ENCODE results near the gene PIGN. TPM values are rescaled to one million over a fixed set of nuclear protein-coding genes. Genes with fewer than 3 reads are reported as not detected.

Gene PIGN
- total RNA-seq, 3 donors from 2014 or later (not counting 1 experiment from before 2014, with no cell fraction given), result 12.2 to 21.7 (median 20.1) TPM

DNA sequence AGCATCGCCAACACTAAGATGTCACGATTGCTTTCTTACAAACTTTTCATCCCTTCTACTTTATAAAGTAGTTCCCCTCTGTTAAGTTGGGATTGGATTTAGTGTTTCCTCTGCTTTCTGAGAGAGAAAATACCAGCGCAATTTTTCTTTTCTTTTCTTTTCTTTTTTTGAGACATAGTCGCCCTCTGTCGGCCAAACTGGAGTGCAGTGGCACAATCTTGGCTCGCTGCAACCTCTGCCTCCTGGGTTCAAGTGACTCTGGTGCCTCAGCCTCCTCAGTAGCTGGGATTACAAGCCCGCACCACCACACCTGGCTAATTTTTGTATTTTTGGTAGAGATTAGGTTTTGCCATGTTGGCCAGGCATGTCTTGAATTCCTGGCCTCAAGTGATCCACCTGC lies 9.2 kb upstream of the PIGN start:
- peaks cover 71 to 82% of the 10 kb centered on the region in 2 donors for H3K4me1 Mint-ChIP-seq
- TF ChIP-seq, protein P1, sequence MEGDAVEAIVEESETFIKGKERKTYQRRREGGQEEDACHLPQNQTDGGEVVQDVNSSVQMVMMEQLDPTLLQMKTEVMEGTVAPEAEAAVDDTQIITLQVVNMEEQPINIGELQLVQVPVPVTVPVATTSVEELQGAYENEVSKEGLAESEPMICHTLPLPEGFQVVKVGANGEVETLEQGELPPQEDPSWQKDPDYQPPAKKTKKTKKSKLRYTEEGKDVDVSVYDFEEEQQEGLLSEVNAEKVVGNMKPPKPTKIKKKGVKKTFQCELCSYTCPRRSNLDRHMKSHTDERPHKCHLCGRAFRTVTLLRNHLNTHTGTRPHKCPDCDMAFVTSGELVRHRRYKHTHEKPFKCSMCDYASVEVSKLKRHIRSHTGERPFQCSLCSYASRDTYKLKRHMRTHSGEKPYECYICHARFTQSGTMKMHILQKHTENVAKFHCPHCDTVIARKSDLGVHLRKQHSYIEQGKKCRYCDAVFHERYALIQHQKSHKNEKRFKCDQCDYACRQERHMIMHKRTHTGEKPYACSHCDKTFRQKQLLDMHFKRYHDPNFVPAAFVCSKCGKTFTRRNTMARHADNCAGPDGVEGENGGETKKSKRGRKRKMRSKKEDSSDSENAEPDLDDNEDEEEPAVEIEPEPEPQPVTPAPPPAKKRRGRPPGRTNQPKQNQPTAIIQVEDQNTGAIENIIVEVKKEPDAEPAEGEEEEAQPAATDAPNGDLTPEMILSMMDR (IDR thresholded peaks at IDR 0.05), result no peak
- Histone ChIP-seq H3K27me3 (ENCODE audit: control insufficient read depth, insufficient read depth, low read length) (no peaks in the 10 kb centered on the region), H3K4me1 (ENCODE audit: control insufficient read depth, insufficient read depth, low read length) (peaks cover 3% of the 10 kb centered on the region), H3K9me3 (ENCODE audit: control insufficient read depth, insufficient read depth, low read length) (no peaks in the 10 kb centered on the region), H3K27ac (ENCODE audit: low read length) (no peak overlapping the region), H3K4me3 (ENCODE audit: low read length) (no peak overlapping the region), H3K36me3 (ENCODE audit: control insufficient read depth, insufficient read depth, low read length) (no peaks in the 10 kb centered on the region)
- H3K27me3 Mint-ChIP-seq (ENCODE audit: low read depth in 2 of 2), result no peaks in the 10 kb centered on the region
- intact Hi-C loops (cut with micrococcal nuclease), result no loop called here
- no peaks in the 10 kb centered on the region for H3K36me3 Mint-ChIP-seq
- no peaks in the 10 kb centered on the region for H3K9me3 Mint-ChIP-seq
- no peak overlapping the region for H3K4me3 Mint-ChIP-seq
- WGBS (ENCODE audit: insufficient coverage), result 95% methylated on average over 6 of the region's 7 CpGs
- ATAC-seq (no peak), DNase-seq (no peak)
- H3K27ac Mint-ChIP-seq, result peak overlapping the region in 1 of 2 donors; percentile 26

DNA sequence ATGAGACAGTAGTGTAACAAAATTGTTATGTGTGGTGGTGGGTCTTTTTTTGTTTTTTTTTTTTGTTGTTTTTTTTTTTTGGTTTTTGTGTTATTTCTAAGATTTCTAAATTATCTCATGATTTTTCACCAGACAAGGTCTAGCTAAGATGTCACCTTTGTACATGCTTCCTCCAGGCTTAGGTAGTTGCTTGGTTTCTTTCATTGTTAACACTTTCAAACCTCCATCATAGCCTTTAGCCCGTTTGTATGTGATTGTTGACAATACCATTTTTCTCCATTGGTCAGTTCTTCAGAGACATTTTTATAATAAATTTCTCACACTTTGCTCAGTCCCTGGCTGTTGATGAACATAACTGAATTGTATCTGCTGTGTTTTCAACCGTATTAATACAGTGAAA lies 2.4 kb upstream of the PIGN start:
- Mint-ChIP-seq H3K9me3 (no peaks in the 10 kb centered on the region), H3K36me3 (peaks cover 6% of the 10 kb centered on the region), H3K4me1 (peaks cover 77 to 79% of the 10 kb centered on the region in 2 donors), H3K27ac (peak overlapping the region; percentile 5 to 98), H3K4me3 (peak overlapping the region; percentile 100), H3K27me3 (ENCODE audit: low read depth in 2 of 2) (no peaks in the 10 kb centered on the region)
- Histone ChIP-seq H3K4me3 (ENCODE audit: low read length) (no peak overlapping the region), H3K9me3 (ENCODE audit: control insufficient read depth, insufficient read depth, low read length) (no peaks in the 10 kb centered on the region), H3K4me1 (ENCODE audit: control insufficient read depth, insufficient read depth, low read length) (peaks cover 23% of the 10 kb centered on the region), H3K36me3 (ENCODE audit: control insufficient read depth, insufficient read depth, low read length) (no peaks in the 10 kb centered on the region), H3K27ac (ENCODE audit: low read length) (no peak overlapping the region), H3K27me3 (ENCODE audit: control insufficient read depth, insufficient read depth, low read length) (no peaks in the 10 kb centered on the region)
- DNase-seq (no peak), ATAC-seq (no peak)
- no CpG with 5 or more reads among the region's 2 CpGs for WGBS (ENCODE audit: insufficient coverage)
- intact Hi-C loops (cut with micrococcal nuclease), result loop anchor here (10.0 kb wide), 1 partner anchor 526 kb away; the partner anchor contains the start of gene PHLPP1
- TF ChIP-seq, protein P1 (IDR thresholded peaks at IDR 0.05), result no peak

DNA sequence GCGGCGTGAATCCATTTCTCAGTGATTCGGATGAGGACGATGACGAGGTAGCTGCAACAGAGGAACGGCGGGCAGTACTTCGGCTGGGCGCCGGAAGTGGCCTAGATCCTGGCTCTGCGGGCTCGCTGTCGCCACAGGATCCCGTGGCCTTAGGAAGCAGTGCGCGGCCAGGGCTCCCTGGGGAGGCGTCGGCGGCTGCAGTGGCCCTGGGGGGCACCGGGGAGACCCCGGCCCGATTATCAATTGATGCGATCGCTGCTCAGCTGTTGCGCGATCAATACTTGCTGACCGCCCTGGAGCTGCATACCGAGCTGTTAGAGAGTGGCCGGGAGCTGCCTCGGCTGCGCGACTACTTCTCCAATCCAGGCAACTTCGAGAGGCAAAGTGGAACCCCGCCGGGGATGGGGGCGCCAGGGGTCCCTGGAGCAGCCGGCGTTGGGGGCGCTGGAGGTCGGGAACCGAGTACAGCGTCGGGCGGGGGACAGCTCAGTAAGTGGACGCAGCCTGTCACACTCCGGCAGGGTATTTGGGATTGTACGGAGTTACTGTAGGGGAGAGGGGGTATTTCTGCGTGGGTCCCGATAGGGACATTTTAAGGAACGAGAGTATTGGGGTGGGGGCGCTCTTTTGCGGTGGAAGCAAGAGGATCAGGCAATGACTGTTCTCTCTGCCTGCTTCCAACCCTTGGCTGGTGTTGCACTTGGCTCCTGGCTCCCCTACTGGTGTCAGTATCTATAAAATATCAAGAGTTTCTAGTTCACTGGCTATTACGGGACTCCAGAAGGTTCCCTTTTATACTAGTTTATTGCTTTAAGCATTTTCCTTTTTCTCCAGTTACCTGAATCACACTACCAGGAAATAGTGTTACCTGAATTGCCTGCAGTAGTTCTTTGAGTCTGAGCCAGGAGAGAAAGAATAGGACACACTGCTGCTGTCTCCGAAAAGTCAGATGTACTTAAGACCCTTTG lies 971 bp upstream of the PIGN start:
- Mint-ChIP-seq H3K4me1 (peaks cover 69 to 70% of the 10 kb centered on the region in 2 donors), H3K27me3 (ENCODE audit: low read depth in 2 of 2) (no peaks in the 10 kb centered on the region), H3K4me3 (peak overlapping the region; percentile 100), H3K27ac (peak overlapping the region; percentile 96 to 98), H3K9me3 (no peaks in the 10 kb centered on the region), H3K36me3 (peaks cover 6% of the 10 kb centered on the region)
- Histone ChIP-seq H3K4me1 (ENCODE audit: control insufficient read depth, insufficient read depth, low read length) (peaks cover 20% of the 10 kb centered on the region), H3K9me3 (ENCODE audit: control insufficient read depth, insufficient read depth, low read length) (no peaks in the 10 kb centered on the region), H3K27me3 (ENCODE audit: control insufficient read depth, insufficient read depth, low read length) (no peaks in the 10 kb centered on the region), H3K4me3 (ENCODE audit: low read length) (peak overlapping the region; percentile 95), H3K36me3 (ENCODE audit: control insufficient read depth, insufficient read depth, low read length) (no peaks in the 10 kb centered on the region), H3K27ac (ENCODE audit: low read length) (peak overlapping the region; percentile 68)
- TF ChIP-seq, protein P1 (IDR thresholded peaks at IDR 0.05), result peak; percentile 16
- ATAC-seq (no peak), DNase-seq (peak; percentile 25 to 50)
- under 1% methylated on average over 54 of the region's 54 CpGs for WGBS (ENCODE audit: insufficient coverage)
- intact Hi-C loops (cut with micrococcal nuclease), result loop anchor here (1.0 to 10.0 kb wide), 3 partner anchors 339 to 527 kb away; partner anchors contain the start of gene PHLPP1
